ENCODE results near the gene PYHIN1. TPM values are rescaled to one million over a fixed set of nuclear protein-coding genes. Genes with fewer than 3 reads are reported as not detected.
"Not testable (repeated sequence)": the region's sequence is repeated elsewhere in the genome, so short reads cannot be mapped to it uniquely, and the experiment has no call there.

The PYHIN1 gene
- total RNA-seq, 1 donor from 2014 or later, result 1.4 TPM

DNA sequence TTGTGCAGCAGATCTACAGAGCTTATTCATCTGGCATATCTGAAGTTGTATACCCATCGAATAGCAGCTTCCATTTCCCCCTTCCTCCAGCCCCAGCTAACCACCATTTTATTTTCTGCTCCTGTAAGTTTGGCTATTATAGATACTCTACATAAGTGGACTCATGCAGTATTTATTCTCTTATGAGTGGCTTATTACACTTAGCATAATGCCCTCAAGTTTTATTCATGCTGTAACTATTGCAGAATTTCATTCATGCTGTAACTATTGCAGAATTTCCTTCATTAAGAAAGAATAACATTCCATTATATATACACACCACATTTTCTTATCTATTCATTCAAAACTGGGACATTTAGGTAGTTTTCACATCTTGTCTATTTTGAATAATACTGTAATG is 47.9 kb downstream of the PYHIN1 start:
- DNase-seq (ENCODE audit: low spot score), result no peak

DNA sequence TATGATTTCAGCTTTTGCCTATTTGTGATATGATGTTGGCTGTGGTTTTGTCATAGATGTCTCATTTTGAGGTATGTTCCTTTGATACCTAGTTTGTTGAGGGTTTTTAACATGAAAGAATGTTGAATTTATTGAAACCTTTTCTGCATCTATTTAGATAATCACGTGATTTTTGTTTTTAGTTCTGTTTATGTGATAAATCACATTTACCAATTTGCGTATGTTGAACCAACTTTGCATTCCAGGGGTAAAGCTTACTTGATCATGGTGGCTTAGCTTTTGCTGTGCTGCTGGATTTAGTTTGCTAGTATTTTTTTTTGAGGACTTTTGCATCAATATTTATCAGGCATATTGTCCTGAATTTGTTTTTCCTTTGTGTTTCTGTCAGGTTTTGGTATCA is 51.9 kb downstream of the PYHIN1 start:
- DNase-seq (ENCODE audit: low spot score), result no peak

DNA sequence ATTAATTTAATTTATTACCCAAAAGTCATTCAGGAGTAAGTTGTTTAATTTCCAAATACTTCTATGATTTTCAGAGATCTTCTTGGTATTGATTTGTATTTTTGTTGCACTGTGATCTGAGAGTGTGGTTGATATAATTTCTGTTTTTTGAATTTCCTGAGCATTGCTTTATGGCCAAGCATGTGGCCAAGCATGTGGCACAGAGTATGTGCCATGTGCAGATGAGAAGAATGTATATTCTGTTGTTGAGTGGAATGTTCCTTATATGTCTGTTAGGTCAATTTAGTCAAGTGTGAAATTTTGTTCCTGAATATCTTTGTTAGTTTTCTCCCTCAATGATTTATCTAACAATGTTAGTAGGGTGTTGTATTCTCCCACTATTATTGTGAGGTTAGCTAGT is 53.0 kb downstream of the PYHIN1 start:
- no peak for DNase-seq (ENCODE audit: low spot score)

GRCh38 chr1:158989424-158989823 is 58.1 kb downstream of the PYHIN1 start:
- DNase-seq (ENCODE audit: low spot score), result no peak

DNA sequence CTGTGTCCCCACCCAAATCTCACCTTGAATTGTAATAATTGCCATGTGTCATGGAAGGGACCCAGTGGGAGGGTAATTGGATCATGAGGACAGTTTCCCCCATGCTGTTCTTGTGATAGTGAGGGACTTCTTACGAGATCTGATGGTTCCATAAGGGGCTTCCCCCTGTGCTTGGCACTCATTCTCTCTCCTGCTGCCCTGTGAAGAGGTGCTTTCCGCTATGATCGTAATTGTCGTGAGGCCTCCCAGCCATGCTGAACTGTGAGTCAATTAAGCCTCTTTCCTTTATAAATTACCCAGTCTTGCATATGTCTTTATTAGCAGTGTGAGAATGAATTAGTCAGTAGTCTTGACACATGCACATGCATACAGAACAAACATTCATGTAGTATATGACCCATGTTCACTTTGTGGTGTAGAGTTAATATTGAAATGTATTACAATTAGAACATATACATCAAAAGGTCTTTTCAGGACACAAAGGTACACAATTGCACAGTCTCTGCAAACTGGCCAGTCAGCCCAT is 61.5 kb downstream of the PYHIN1 start:
- DNase-seq (ENCODE audit: low spot score), result no peak

DNA sequence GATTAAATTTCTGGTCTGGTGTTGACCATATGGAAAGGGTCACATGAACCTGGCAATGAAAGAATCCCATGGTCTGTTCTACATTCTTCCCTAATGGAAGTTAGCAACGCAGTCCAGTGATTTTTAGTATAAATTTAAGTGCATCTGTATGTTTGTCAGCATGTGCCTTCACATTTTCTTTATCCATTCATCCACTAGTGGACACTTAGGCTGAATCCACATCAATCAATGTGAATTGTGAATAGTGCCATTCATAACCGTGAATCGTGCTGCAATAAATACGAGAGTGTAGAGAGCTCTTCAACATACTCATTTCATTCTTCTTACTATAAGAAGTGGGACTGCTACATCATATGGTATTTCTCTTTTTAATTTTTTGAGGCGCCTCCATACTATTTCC is 65.6 kb downstream of the PYHIN1 start:
- no peak for DNase-seq (ENCODE audit: low spot score)

GRCh38 chr1:158998037-158998780 is 66.9 kb downstream of the PYHIN1 start:
- no peak for DNase-seq (ENCODE audit: low spot score)

GRCh38 chr1:158998781-158999161 is 67.4 kb downstream of the PYHIN1 start:
- no peak for DNase-seq (ENCODE audit: low spot score)

DNA sequence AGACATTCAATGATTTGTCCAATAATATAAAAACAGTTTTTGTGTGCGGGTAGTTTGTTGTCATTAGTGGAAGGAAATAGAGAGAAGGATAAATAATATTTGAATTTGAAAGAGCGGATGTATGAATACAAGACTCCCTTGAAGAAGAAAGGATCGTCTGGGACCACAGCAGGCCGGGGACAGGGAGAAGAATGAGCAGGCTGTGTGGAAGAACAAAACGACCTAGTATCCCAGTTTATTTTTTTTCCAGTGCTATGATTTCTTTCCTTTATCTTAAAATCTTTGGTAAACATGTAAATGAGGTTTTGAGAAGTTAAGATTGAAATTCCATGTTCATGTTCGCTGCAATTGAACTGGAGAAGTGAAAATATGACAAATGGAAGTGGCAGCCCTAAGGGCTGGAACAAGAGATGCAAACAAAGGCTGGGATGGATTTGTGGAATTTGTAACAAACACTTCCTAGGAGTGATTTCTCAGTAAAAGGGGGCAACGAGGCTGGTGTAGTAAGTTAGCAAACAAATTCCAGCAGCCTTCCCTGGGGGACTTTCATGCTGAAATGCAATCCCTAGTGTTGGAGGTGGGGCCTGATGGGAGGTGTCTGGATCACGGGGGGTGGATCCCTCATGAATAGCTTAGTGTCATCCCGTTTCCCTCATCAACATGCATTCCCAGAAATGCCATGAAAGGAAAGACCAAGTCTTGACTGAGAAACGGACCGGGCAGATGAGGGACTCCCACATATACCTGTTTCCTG is 68.1 kb downstream of the PYHIN1 start:
- no peak for DNase-seq (ENCODE audit: low spot score)

GRCh38 chr1:159000070-159000409 is 68.7 kb downstream of the PYHIN1 start:
- DNase-seq (ENCODE audit: low spot score), result no peak

GRCh38 chr1:159000625-159001024 is 69.3 kb downstream of the PYHIN1 start:
- DNase-seq (ENCODE audit: low spot score), result no peak

- no peak for DNase-seq (ENCODE audit: low spot score)
Observed at GRCh38 chr1:159005161-159005560, 73.8 kb downstream of the PYHIN1 start.

DNA sequence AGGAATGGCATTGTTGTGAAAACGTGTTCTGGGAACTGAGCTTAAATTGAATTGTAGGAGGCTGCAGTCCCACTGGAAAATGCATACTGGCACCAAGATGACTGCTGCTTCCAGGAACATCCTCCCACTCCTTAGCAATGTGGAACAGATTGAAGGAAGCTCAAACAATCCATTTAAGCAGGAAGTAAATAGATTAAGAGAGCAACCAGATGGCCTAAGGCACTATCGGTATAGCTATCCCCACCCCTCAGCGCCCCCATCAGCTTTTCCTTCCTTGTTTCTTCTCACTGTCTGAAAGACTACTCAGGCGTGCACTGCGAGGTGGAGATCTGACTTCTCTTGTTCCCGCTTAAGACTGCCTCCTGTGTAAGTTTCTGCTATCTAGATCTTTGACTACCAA is 74.3 kb downstream of the PYHIN1 start:
- DNase-seq (ENCODE audit: low spot score), result no peak

DNA sequence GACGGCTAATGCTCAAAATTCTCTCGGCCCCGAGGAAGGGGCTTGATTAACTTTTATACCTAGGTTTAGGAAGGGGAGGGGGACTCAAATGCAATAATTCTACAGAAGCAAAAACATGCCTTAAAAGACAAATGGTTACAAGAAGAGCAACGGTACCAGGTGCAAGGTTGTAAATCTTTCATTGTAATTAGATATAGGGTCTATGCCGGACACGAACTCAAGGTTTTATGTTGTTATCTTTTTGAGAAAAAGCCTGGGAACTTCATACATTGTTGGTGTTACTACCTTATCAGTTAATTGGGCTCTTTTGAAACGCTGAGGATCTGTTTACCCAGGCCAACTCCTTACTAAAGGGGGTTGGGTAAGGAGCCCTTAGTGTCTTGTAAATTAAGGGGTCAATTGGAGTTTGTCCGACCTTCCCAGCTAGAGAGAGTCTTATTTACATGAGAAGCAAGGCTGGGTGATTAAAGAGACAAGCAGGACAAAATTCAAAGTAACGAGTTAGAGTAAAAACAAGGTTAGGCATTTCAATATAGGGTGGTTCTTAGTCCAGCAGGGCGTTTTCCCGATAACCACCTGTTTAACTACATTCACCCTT is 75.0 kb downstream of the PYHIN1 start:
- DNase-seq (ENCODE audit: low spot score), result not testable (repeated sequence)

- no peak for DNase-seq (ENCODE audit: low spot score)
Observed at GRCh38 chr1:159007726-159008125, 76.4 kb downstream of the PYHIN1 start.

DNA sequence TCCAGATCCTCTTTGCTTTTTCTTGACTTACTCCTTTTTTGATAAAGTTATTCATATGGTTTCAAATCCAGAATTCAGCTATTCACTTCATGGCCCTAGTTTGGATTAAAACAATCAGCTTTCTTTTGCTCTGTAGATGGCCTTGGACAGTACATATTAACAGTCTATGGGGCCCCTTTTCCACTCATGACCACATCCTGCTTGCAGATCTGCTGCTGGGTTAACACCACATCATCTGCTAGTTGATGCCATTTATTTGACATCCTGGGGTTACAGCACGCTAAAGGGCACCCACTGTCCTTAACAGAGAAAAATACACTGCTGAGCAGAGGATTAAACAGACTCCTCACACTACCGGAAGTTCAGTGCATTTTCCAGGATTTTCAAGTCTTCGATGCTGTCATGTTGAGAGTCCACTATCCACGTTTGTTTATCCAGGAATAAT is 77.4 kb downstream of the PYHIN1 start:
- DNase-seq (ENCODE audit: low spot score), result no peak

DNA sequence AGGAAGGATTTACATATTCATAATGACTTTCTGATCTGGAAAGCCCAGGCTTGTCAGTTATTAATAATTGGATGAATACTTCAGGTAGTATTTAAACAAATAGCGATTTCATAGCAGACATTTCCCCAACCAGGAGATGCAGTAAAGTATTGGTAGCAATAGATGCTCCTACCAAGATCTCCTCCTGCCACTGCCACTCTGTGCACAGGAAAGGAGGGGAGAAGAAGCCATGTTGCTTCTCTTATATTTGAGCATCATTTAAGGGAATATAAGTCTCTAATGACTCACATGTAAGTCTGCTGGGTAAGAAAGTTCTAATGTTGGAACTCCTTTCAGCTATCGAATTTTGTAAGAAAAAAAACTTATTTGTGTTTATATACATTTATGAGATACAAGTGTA is 77.9 kb downstream of the PYHIN1 start:
- no peak for DNase-seq (ENCODE audit: low spot score)

DNA sequence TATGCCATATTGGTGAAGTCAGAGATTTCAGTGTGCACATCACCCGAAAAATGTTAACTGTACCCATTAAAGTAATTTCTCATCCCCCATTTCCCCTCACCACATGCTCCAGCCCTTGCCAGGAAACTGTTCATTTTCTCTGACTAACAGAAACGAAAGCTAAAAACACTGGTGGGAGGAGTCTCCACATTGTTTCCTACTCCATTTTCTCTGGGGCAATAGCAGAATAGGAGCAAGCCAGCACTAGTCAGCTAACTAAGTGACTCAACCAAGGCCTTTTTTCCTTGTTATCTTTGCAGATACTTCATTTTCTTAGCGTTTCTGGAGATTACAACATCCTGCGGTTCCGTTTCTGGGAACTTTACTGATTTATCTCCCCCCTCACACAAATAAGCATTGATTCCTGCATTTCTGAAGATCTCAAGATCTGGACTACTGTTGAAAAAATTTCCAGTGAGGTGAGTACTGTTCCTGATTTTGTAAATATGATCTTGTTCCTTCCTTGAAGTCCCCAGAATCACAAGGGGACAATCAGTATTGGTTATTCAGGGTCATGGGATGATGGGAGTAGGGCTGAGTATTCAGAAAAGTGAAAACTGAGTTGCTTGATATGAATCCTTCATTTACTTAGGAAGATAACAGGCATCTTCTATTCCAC is 78.5 kb downstream of the PYHIN1 start, which contains the start of gene IFI16:
Gene IFI16, plus strand, starts transcription at position 204 of the 658 bp plus-strand sequence. CDS start 4,774 bp downstream, outside the sequence.
- DNase-seq (ENCODE audit: low spot score), result no peak

GRCh38 chr1:159010391-159010790 is 79.0 kb downstream of the PYHIN1 start:
- DNase-seq (ENCODE audit: low spot score), result no peak

DNA sequence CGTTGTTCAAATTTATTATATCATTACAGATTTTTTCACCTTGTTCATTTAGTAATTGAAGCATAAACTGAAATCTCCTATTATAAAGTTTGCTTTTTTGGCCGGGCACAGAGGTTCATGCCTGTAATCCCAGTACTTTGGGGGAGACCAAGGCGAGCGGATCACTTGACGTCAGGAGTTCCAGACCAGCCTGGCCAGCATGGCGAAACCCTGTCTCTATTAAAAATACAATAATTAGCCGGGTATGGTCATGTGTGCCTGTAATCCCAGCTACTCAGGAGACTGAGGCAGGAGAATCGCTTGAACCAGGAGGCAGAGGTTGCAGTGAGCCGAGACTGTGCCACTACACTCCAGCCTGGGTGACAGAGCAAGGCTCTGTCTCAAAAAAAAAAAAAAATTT is 79.6 kb downstream of the PYHIN1 start:
- DNase-seq (ENCODE audit: low spot score), result not testable (repeated sequence)

DNA sequence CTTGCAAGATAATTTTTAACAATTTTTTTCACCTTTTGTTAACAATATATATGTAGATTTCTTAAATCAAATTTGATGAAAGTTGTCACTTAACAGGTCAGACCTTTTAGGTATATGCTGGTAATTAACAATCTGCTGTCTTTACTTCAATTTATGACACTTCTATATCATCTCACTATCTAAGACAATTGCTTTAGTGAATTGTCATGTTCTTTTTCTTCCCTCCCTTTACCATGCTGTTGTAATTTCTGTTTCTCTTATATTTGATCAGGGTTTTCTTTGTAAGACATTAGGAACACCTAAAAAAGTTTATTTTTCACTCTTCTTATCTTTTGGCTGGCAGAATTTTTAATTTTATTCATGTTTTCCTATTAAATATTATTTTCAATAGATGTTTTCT is 80.4 kb downstream of the PYHIN1 start:
- no peak for DNase-seq (ENCODE audit: low spot score)

- no peak for DNase-seq (ENCODE audit: low spot score)
Observed at GRCh38 chr1:159012495-159012894, 81.1 kb downstream of the PYHIN1 start.
